Fibroblast of villous mesenchyme (primary cell): Measurements from ENCODE around the gene KRTAP1-1. TPM values are rescaled to one million over a fixed set of nuclear protein-coding genes. Genes with fewer than 3 reads are reported as not detected.
A peak's percentile ranks its signal among the peaks of the same experiment; 100 is the strongest.
"Not testable (repeated sequence)": the region's sequence is repeated elsewhere in the genome, so short reads cannot be mapped to it uniquely, and the experiment has no call there.

ENCODE experiments used
- DNase-seq: peaks from one replicate; pipeline ENCODE4 v3.0.0-alpha.2; 2010; ENCODE audit warnings: low read depth
- H3K4me3 ChIP-seq: 2 replicates; pipeline ENCODE4 v1.5.1; 2011; ENCODE audit warnings: low read depth, mild to moderate bottlenecking, low read length
- total RNA-seq: library from RNA; depleted of rRNA; stranded (reverse); fragments of >200 nt; gene quantifications from 2 replicates; pipeline ENCODE4 v1.2.3, GENCODE V29; 2012
- TF ChIP-seq, protein P1 (sequence below): IDR thresholded peaks from 2 replicates; pipeline ENCODE4 v1.5.1; 2012; ENCODE audit warnings: low read depth, mild to moderate bottlenecking, low read length; ENCODE audit not compliant: insufficient read depth

KRTAP1-1 gene
- total RNA-seq, 1 donor: not detected

DNA sequence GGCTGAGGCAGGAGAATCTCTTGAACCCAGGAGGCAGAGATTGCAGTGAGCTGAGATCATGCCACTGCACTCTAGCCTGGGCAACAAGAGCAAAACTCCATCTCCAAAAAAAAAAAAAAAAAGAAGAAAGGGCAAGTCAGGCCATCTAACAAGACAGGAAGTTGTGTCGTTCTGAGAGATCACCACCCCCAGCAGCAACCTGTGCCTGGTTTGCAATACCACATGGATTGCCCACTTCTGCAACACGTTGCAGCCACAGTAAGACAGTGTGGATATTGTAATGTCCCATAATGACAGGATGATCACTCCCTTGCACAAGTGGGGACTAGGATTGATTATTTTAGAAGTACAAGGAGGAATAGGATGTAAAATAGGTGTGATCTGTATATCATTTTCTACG lies 27.8 kb upstream of the KRTAP1-1 start:
- TF ChIP-seq, protein P1, sequence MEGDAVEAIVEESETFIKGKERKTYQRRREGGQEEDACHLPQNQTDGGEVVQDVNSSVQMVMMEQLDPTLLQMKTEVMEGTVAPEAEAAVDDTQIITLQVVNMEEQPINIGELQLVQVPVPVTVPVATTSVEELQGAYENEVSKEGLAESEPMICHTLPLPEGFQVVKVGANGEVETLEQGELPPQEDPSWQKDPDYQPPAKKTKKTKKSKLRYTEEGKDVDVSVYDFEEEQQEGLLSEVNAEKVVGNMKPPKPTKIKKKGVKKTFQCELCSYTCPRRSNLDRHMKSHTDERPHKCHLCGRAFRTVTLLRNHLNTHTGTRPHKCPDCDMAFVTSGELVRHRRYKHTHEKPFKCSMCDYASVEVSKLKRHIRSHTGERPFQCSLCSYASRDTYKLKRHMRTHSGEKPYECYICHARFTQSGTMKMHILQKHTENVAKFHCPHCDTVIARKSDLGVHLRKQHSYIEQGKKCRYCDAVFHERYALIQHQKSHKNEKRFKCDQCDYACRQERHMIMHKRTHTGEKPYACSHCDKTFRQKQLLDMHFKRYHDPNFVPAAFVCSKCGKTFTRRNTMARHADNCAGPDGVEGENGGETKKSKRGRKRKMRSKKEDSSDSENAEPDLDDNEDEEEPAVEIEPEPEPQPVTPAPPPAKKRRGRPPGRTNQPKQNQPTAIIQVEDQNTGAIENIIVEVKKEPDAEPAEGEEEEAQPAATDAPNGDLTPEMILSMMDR: no peak
- DNase-seq: no peak
- no peak overlapping the region for H3K4me3 ChIP-seq

DNA sequence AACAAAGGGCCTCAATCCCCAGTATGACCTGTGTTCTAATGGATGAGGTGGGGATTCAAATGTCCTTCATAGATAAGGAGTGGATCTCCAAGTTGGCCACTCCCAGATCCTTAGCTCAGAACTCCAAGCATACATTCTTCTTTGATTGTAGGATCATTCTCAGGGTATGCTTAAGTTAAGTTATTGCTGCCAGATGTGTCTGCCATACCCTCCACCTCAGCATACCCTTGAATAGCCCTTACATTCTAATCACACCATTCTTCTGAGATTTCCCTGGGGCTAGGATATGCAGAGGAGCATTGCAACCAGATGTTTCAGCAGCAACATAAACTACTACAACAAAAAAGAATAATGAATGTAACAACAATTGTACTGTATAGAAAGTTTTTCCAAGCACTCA lies 26.0 kb upstream of the KRTAP1-1 start:
- TF ChIP-seq, protein P1: no peak
- H3K4me3 ChIP-seq: no peak overlapping the region
- DNase-seq: peak; percentile 57

- no peak within 1 kb of the TSS for H3K4me3 ChIP-seq
- DNase-seq: peak; percentile 93
- TF ChIP-seq, protein P1: no peak
These were observed 24.8 kb upstream of the KRTAP1-1 start, which contains the start of gene KRTAP2-4 for GRCh38 chr17:41065829-41066624. TSS of gene KRTAP2-4 (minus strand) at chr17:41065879. CDS start at chr17:41065845, 34 bp downstream.

GRCh38 chr17:41065016-41065689 lies 23.9 kb upstream of the KRTAP1-1 start:
- not testable (repeated sequence) for H3K4me3 ChIP-seq, DNase-seq

DNA sequence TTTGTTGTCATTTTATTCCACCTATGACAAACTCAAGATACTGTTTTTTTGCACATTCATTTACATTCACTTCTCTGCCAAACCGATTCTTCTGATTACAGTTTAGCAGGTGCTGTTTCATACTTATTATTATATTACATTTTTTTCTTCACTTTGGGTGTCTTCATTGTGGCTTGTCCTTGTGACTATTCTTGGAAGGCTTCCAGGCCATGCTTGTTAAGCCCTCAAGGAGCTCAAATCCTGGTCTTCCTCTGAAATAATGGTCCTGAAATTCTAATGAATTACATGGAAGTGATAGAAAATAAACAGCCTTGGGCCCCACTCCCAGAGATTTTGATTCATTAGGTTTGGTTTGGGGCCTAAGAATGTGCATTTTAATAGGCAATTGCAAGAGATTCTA lies 23.1 kb upstream of the KRTAP1-1 start:
- TF ChIP-seq, protein P1: no peak
- no peak overlapping the region for H3K4me3 ChIP-seq
- no peak for DNase-seq

DNA sequence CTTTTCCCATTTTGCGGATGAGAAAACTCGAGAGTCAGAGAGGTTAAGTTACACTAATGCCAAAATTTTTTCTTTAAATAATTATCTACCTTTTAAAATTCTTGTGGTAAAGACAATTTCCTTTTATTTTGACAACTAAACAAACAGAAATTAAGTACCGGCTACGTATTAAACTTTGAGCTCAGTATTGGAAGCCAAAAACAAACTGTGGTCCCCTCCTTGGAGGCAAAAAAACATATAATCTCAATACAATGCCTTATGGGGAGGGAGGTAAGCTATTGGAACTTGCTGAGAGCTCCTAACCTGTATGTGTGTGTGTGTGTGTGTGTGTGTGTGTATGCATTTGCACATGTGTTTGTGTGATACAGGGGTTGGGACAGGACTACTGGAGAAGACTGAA lies 22.2 kb upstream of the KRTAP1-1 start:
- DNase-seq: no peak
- TF ChIP-seq, protein P1: no peak
- H3K4me3 ChIP-seq: no peak overlapping the region

- no peak overlapping the region for H3K4me3 ChIP-seq
- TF ChIP-seq, protein P1: no peak
- peak; percentile 78 for DNase-seq
These were observed 20.7 kb upstream of the KRTAP1-1 start for GRCh38 chr17:41061964-41062363.
